H1 (cell line): ENCODE data around the gene OR7E24. TPM values are rescaled to one million over a fixed set of nuclear protein-coding genes. Genes with fewer than 3 reads are reported as not detected.

Experiments used
- CTCF ChIA-PET: fragments of 300-600 bp; sonication (Branson Sonifier 250); formaldehyde crosslinking; loops from one replicate; lab custom pipeline; 2021; ENCODE audit not compliant: partially characterized antibody; lab: Charles Lee
- POLR2A ChIA-PET: fragments of 300-600 bp; sonication (Branson Sonifier 250); formaldehyde crosslinking; loops from one replicate; lab custom pipeline; 2021; ENCODE audit warnings: inconsistent platforms; ENCODE audit not compliant: partially characterized antibody; lab: Charles Lee
- DNase-seq, 2 experiments: peaks; one replicate each; pipeline versions ENCODE4 v3.0.0 to v3.0.0-alpha.2; 2010 to 2022; ENCODE audit warnings: low spot score in 2 of 2, low read depth in 1 of 2, mixed read lengths in 1 of 2
- FAIRE-seq: peaks from 2 replicates; lab custom pipeline; 2011; peaks lifted over from hg19 to GRCh38; lab: Jason Lieb, UNC
- H2AFZ ChIP-seq: 2 replicates; pipeline ENCODE4 v1.8.1; 2012; ENCODE audit warnings: low read length, inconsistent platforms
- H2AK5ac ChIP-seq: 2 replicates; pipeline ENCODE4 v1.6.1; 2013; ENCODE audit warnings: low read depth, low read length
- H2BK120ac ChIP-seq: replicated peaks from 2 replicates; pipeline ENCODE3; 2013; ENCODE audit warnings: low read depth, low read length, inconsistent platforms
- H2BK12ac ChIP-seq: 2 replicates; pipeline ENCODE4 v1.6.1; 2013; ENCODE audit warnings: low read depth, low read length
- H2BK15ac ChIP-seq: 2 replicates; pipeline ENCODE4 v1.6.1; 2013; ENCODE audit warnings: low read length
- H2BK20ac ChIP-seq: 2 replicates; pipeline ENCODE4 v1.6.1; 2013; ENCODE audit warnings: low read length
- H2BK5ac ChIP-seq: 2 replicates; pipeline ENCODE4 v1.6.1; 2013; ENCODE audit warnings: low read depth, low read length
- H3K14ac ChIP-seq: 2 replicates; pipeline ENCODE4 v1.6.1; 2013; ENCODE audit warnings: inconsistent platforms; ENCODE audit not compliant: insufficient read length
- H3K18ac ChIP-seq: 2 replicates; pipeline ENCODE4 v1.6.1; 2013; ENCODE audit warnings: low read length; ENCODE audit errors: extremely low read depth
- H3K23ac ChIP-seq: 2 replicates; pipeline ENCODE4 v1.6.1; 2013; ENCODE audit warnings: inconsistent platforms; ENCODE audit not compliant: insufficient read length
- H3K23me2 ChIP-seq: 2 replicates; pipeline ENCODE4 v1.6.1; 2013; ENCODE audit warnings: low read depth, low read length
- H3K27ac ChIP-seq: 2 replicates; pipeline ENCODE4 v1.6.1; 2011; ENCODE audit warnings: low read depth, low read length, inconsistent platforms
- H3K27me3 ChIP-seq, 4 experiments: replicated peaks in 1 of 4; 1 replicate in 1 of 4; 2 replicates in 3 of 4; pipeline versions ENCODE4 v1.6.1 to v1.8.1; 2011 to 2013; ENCODE audit warnings: low read length in 3 of 4, mild to moderate bottlenecking in 3 of 4, inconsistent platforms in 2 of 4, mixed read lengths in 2 of 4, moderate library complexity in 1 of 4; ENCODE audit not compliant: control insufficient read depth in 3 of 4, insufficient read depth in 3 of 4; ENCODE audit errors: extremely low read depth in 1 of 4
- H3K36me3 ChIP-seq, 4 experiments: 2 replicates each; pipeline versions ENCODE4 v1.6.1 to v1.8.1; 2011 to 2013; ENCODE audit warnings: mild to moderate bottlenecking in 4 of 4, low read length in 3 of 4, moderate library complexity in 2 of 4, control low read depth in 1 of 4, inconsistent platforms in 1 of 4; ENCODE audit not compliant: insufficient read depth in 4 of 4, control insufficient read depth in 2 of 4
- H3K4ac ChIP-seq: replicated peaks from 2 replicates; pipeline ENCODE3; 2013; ENCODE audit warnings: low read length, low read depth, mixed read lengths, inconsistent platforms; ENCODE audit not compliant: insufficient read length
- H3K4me1 ChIP-seq, 4 experiments: replicated peaks in 1 of 4; 1 replicate in 1 of 4; 2 replicates in 3 of 4; pipeline versions ENCODE4 v1.6.1 to v1.8.1; 2011 to 2013; ENCODE audit warnings: low read length in 3 of 4, inconsistent platforms in 2 of 4, mixed read lengths in 1 of 4; ENCODE audit not compliant: insufficient read depth in 4 of 4, control insufficient read depth in 3 of 4
- H3K4me2 ChIP-seq, 2 experiments: 2 replicates each; pipeline versions ENCODE4 v1.6.1 to v1.8.1; 2011 to 2013; ENCODE audit warnings: low read depth in 2 of 2, low read length in 2 of 2, control low read depth in 1 of 2, inconsistent platforms in 1 of 2, mild to moderate bottlenecking in 1 of 2; ENCODE audit not compliant: insufficient read depth in 1 of 2
- H3K4me3 ChIP-seq, 4 experiments: fragments of 200-600, 300-600 bp in 1 of 4; sonication (generic), shearing (Covaris generic), sonication (Bioruptor Twin) in 1 of 4; 2 replicates each; pipeline versions ENCODE4 v1.5.1 to v1.8.1; 2011 to 2016; ENCODE audit warnings: low read length in 4 of 4, low read depth in 3 of 4, control low read depth in 2 of 4, inconsistent platforms in 2 of 4, mild to moderate bottlenecking in 2 of 4, mixed read lengths in 1 of 4, moderate library complexity in 1 of 4; ENCODE audit not compliant: insufficient read depth in 2 of 4; ENCODE audit errors: extremely low read depth in 1 of 4
- H3K56ac ChIP-seq: replicated peaks from 2 replicates; pipeline ENCODE3; 2013; ENCODE audit warnings: low read depth, mild to moderate bottlenecking, mixed read lengths, low read length, inconsistent platforms; ENCODE audit not compliant: insufficient read length
- H3K79me1 ChIP-seq: 2 replicates; pipeline ENCODE4 v1.6.1; 2013; ENCODE audit warnings: low read depth, low read length, control low read depth
- H3K79me2 ChIP-seq, 2 experiments: 2 replicates each; pipeline versions ENCODE4 v1.6.1 to v1.8.1; 2012 to 2013; ENCODE audit warnings: low read length in 2 of 2, mild to moderate bottlenecking in 2 of 2, inconsistent platforms in 1 of 2; ENCODE audit not compliant: insufficient read depth in 2 of 2, control insufficient read depth in 1 of 2
- H3K9ac ChIP-seq, 4 experiments: replicated peaks in 1 of 4; 1 replicate in 1 of 4; 2 replicates in 3 of 4; pipeline versions ENCODE4 v1.6.1 to v1.8.1; 2011 to 2013; ENCODE audit warnings: low read depth in 3 of 4, low read length in 3 of 4, control low read depth in 2 of 4, mild to moderate bottlenecking in 2 of 4, moderate library complexity in 2 of 4, inconsistent platforms in 1 of 4; ENCODE audit errors: extremely low read depth in 1 of 4
- H3K9me3 ChIP-seq, 2 experiments: 2 replicates each; pipeline versions ENCODE4 v1.6.1 to v1.8.1; 2012 to 2013; ENCODE audit warnings: mild to moderate bottlenecking in 2 of 2, moderate library complexity in 2 of 2, control low read depth in 1 of 2, inconsistent platforms in 1 of 2, low read depth in 1 of 2, low read length in 1 of 2, mixed read lengths in 1 of 2; ENCODE audit not compliant: insufficient read depth in 2 of 2
- H4K20me1 ChIP-seq, 2 experiments: replicated peaks in 1 of 2; 2 replicates each; pipeline versions ENCODE3 to v1.8.1; 2011 to 2013; ENCODE audit warnings: inconsistent platforms in 2 of 2, low read length in 2 of 2, mild to moderate bottlenecking in 1 of 2; ENCODE audit not compliant: insufficient read depth in 2 of 2, control insufficient read depth in 1 of 2
- H4K5ac ChIP-seq: 2 replicates; pipeline ENCODE4 v1.6.1; 2013; ENCODE audit warnings: low read length, low read depth, mixed read lengths, inconsistent platforms; ENCODE audit not compliant: insufficient read length
- H4K8ac ChIP-seq: 2 replicates; pipeline ENCODE4 v1.8.0; 2013; ENCODE audit warnings: mild to moderate bottlenecking, moderate library complexity, low read length, inconsistent platforms; ENCODE audit not compliant: insufficient read depth; ENCODE audit errors: extremely low read depth
- H4K91ac ChIP-seq: replicated peaks from 2 replicates; pipeline ENCODE3; 2013; ENCODE audit warnings: low read length, mixed read lengths, inconsistent platforms; ENCODE audit not compliant: insufficient read length
- GABPA ChIP-seq: IDR thresholded peaks from 2 replicates; pipeline ENCODE4 v1.6.1; 2011; ENCODE audit warnings: mild to moderate bottlenecking, low read length, moderate library complexity, borderline replicate concordance; ENCODE audit not compliant: insufficient read depth
- TEAD4 ChIP-seq: IDR thresholded peaks from 2 replicates; pipeline ENCODE4 v1.6.1; 2012; ENCODE audit warnings: low read depth, low read length, inconsistent platforms, mixed read lengths
- WGBS, 2 experiments: shearing (Covaris generic) in 1 of 2; methylation state at CpG; one replicate each; pipeline versions ENCODE4 v1.1.6 to v1.1.7; 2013 to 2015; ENCODE audit warnings: low lambda C conversion rate in 2 of 2, mixed read lengths in 2 of 2, inconsistent platforms in 1 of 2, low coverage in 1 of 2, missing lambda C conversion rate in 1 of 2; ENCODE audit not compliant: insufficient replicate concordance in 2 of 2, insufficient coverage in 1 of 2, insufficient read length in 1 of 2; ENCODE audit errors: extremely low coverage in 1 of 2, missing lambda C conversion rate in 1 of 2; 5-methylcytosine and 5-hydroxymethylcytosine counted together
- polyA plus RNA-seq, 7 experiments: library from polyadenylated mRNA; depleted of rRNA in 3 of 7; stranded (reverse) in 5 of 7; unstranded in 2 of 7; fragments of >200 nt in 5 of 7; fragments of 200-250 nt in 2 of 7; gene quantifications; 1 replicate in 5 of 7; 2 replicates in 1 of 7; 4 replicates in 1 of 7; pipeline versions ENCODE4 v1.2.1 to v1.2.3, GENCODE V29; 2011 to 2013; ENCODE audit warnings: missing spikeins in 2 of 7, mixed read lengths in 2 of 7
- total RNA-seq: library from RNA; stranded (reverse); fragmentation: NEBNext Ultra II Directional; extraction: Animal tissue kit (Norgen Biotek cat#: 25700); gene quantifications from 2 replicates; pipeline ENCODE4 v1.2.1, GENCODE V29; 2021

Gene OR7E24
- total and polyA plus RNA-seq, 2 of the 8 experiments (the other 6 are each of a cell fraction or from before 2014, with no cell fraction given), result not detected

DNA sequence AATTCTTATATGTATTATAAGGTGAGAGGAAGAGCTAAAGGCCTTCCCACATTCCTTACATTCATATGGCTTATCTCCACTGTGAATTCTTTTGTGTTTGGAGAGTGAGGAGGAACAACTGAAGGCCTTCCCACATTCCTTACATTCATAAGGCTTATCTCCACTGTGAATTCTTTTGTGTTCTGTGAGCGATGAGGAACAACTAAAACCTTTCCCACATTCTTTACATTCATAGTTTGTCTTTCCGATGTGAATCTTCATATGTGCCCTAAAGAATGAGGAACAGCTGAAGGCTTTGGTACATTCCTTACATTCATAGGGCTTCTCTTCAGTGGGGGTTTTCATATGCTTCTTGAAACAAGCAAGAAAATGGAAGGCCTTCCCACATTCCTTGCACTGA is 45.6 kb downstream of the OR7E24 start:
- no peak overlapping the region for H2BK20ac ChIP-seq
- peaks cover 66 to 87% of the 10 kb centered on the region in 2 experiments for H3K9me3 ChIP-seq
- H3K23ac ChIP-seq, result no peak overlapping the region
- no peaks in the 10 kb centered on the region for H3K23me2 ChIP-seq
- no peaks in the 10 kb centered on the region for H3K4me1 ChIP-seq
- H4K91ac ChIP-seq, result no peak overlapping the region
- no peak overlapping the region for H3K14ac ChIP-seq
- H2BK5ac ChIP-seq, result no peak overlapping the region
- H3K9ac ChIP-seq, result no peak overlapping the region
- POLR2A ChIA-PET, result interaction anchor here (0.9 kb wide), 1 partner anchor 41 kb away, joined by 3 read pairs; no protein-coding TSS in a partner anchor
- no peaks in the 10 kb centered on the region for H3K27me3 ChIP-seq
- FAIRE-seq, result no peak
- no peaks in the 10 kb centered on the region for H3K79me1 ChIP-seq
- CTCF ChIA-PET, result no interaction called here
- H2AK5ac ChIP-seq, result no peak overlapping the region
- TF ChIP-seq TEAD4 (0 out of 2 replicates have a peak, but pooled peaks have one; percentile 3), GABPA (no peak)
- TF ChIP-seq, all 59 proteins: peak for 1
- no peak overlapping the region; the same call in 1 of the 2 replicates for H4K8ac ChIP-seq
- no peak overlapping the region for H3K4ac ChIP-seq
- H3K27ac ChIP-seq, result no peak overlapping the region
- no peaks in the 10 kb centered on the region for H4K20me1 ChIP-seq
- H2AFZ ChIP-seq, result no peak overlapping the region
- H3K36me3 ChIP-seq, result peaks cover 0 to 42% (median 14%) of the 10 kb centered on the region in 4 experiments; a peak in 5 of 8 replicates
- H3K4me3 ChIP-seq, result no peak overlapping the region
- no peak overlapping the region for H2BK120ac ChIP-seq
- no peak overlapping the region for H3K4me2 ChIP-seq
- no peak overlapping the region for H3K18ac ChIP-seq
- no peak overlapping the region for H4K5ac ChIP-seq
- 89% methylated on average over 2 of the region's 2 CpGs; no CpG with 5 or more reads in 1 of the 2 experiments for WGBS, 2 experiments
- H3K56ac ChIP-seq, result no peak overlapping the region
- no peak overlapping the region for H2BK12ac ChIP-seq
- no peak overlapping the region for H2BK15ac ChIP-seq
- no peak for DNase-seq
- H3K79me2 ChIP-seq, result no peaks in the 10 kb centered on the region

Other genes starting within 250 kb of the OR7E24 start
- gene MUC16, start 240.5 kb upstream of the OR7E24 start, total RNA-seq, result 0.17 and 0.25 TPM in 2 replicates
- 0.60 and 0.72 TPM in 2 replicates for gene MUC16, start 240.5 kb upstream of the OR7E24 start, polyA plus RNA-seq (2011; rRNA removed)
- gene OR1M1, start 163.9 kb upstream of the OR7E24 start, total RNA-seq, result not detected in 2 replicates
- gene OR1M1, start 163.9 kb upstream of the OR7E24 start, polyA plus RNA-seq (2011; rRNA removed), result 0.12 TPM in 1 of 2 replicates, not detected in the other
- not detected in 2 replicates for gene OR7G2, start 143.5 kb upstream of the OR7E24 start, total RNA-seq
- gene OR7G2, start 143.5 kb upstream of the OR7E24 start, polyA plus RNA-seq (2011; rRNA removed), result not detected in 2 replicates
- gene OR7G1, start 135.2 kb upstream of the OR7E24 start, total RNA-seq, result not detected in 2 replicates
- not detected in 2 replicates for gene OR7G1, start 135.2 kb upstream of the OR7E24 start, polyA plus RNA-seq (2011; rRNA removed)
- not detected in 2 replicates for gene OR7G3, start 124.0 kb upstream of the OR7E24 start, total RNA-seq
- not detected in 2 replicates for gene OR7G3, start 124.0 kb upstream of the OR7E24 start, polyA plus RNA-seq (2011; rRNA removed)
- gene ZNF317, start 110.5 kb upstream of the OR7E24 start, total RNA-seq, result 41.5 and 42.1 TPM in 2 replicates
- gene ZNF317, start 110.5 kb upstream of the OR7E24 start, polyA plus RNA-seq (2011; rRNA removed), result 20.2 and 22.6 TPM in 2 replicates
- gene OR7D2, start 72.0 kb upstream of the OR7E24 start, total RNA-seq, result not detected in 2 replicates
- gene OR7D2, start 72.0 kb upstream of the OR7E24 start, polyA plus RNA-seq (2011; rRNA removed), result 0.02 and 0.06 TPM in 2 replicates
- gene OR7D4, start 31.3 kb upstream of the OR7E24 start, total RNA-seq, result not detected in 2 replicates
- not detected in 2 replicates for gene OR7D4, start 31.3 kb upstream of the OR7E24 start, polyA plus RNA-seq (2011; rRNA removed)
- gene ZNF699, start 58.9 kb downstream of the OR7E24 start, total RNA-seq, result 3.3 and 3.7 TPM in 2 replicates
- gene ZNF699, start 58.9 kb downstream of the OR7E24 start, polyA plus RNA-seq (2011; rRNA removed), result 1.00 and 1.0 TPM in 2 replicates
- gene ZNF559, start 73.2 kb downstream of the OR7E24 start, total RNA-seq, result 17.6 and 19.0 TPM in 2 replicates
- gene ZNF559, start 73.2 kb downstream of the OR7E24 start, polyA plus RNA-seq (2011; rRNA removed), result 3.2 and 10.2 TPM in 2 replicates
- 5.9 and 7.7 TPM in 2 replicates for gene ZNF177, start 112.1 kb downstream of the OR7E24 start, total RNA-seq
- gene ZNF177, start 112.1 kb downstream of the OR7E24 start, polyA plus RNA-seq (2011; rRNA removed), result 2.1 and 3.1 TPM in 2 replicates
- gene ZNF266, start 184.6 kb downstream of the OR7E24 start, total RNA-seq, result 14.2 and 15.3 TPM in 2 replicates
- 6.6 and 15.6 TPM in 2 replicates for gene ZNF266, start 184.6 kb downstream of the OR7E24 start, polyA plus RNA-seq (2011; rRNA removed)
- gene ZNF560, start 247.7 kb downstream of the OR7E24 start, total RNA-seq, result not detected in 2 replicates
- gene ZNF560, start 247.7 kb downstream of the OR7E24 start, polyA plus RNA-seq (2011; rRNA removed), result 0.02 TPM in 1 of 2 replicates, not detected in the other